Measurements from ENCODE around the gene LEKR1. TPM values are rescaled to one million over a fixed set of nuclear protein-coding genes. Genes with fewer than 3 reads are reported as not detected.
"Not testable (repeated sequence)": the region's sequence is repeated elsewhere in the genome, so short reads cannot be mapped to it uniquely, and the experiment has no call there.

LEKR1 gene
- total RNA-seq, 5 donors from 2014 or later (not counting 1 experiment from before 2014, with no cell fraction given): 1.2 to 3.6 (median 2.8) TPM

DNA sequence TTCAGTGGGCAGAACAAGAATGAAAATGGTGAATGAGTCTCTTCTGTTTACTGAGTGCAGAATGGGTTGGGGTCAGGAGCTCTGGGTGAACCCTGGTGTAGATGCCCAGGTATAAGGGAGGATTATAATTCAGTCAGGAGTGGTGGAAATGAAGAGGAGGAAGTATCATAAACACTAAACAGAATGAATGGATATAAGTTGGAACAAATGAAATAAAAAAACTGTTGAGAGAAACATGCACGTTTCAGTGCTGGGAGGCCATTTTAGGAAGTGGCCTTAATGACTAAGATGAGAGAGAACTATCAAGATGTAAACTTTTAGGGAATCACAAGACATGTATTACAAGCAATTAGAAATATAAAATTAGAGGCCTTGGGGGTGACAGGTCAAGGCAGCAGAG, 32.8 kb upstream of the LEKR1 start:
- Histone ChIP-seq H3K27ac (ENCODE audit: low read length) (no peak overlapping the region), H3K9me3 (no peaks in the 10 kb centered on the region), H3K27me3 (replicated peaks in 1 of 2; ENCODE audit: control insufficient read depth in 2 of 2, extremely low read depth in 1 of 2, insufficient read depth in 2 of 2, low read length in 1 of 2) (no peaks in the 10 kb centered on the region), H3K36me3 (ENCODE audit: control insufficient read depth in 2 of 2, extremely low read depth in 1 of 2, insufficient read depth in 1 of 2, low read length in 1 of 2) (no peaks in the 10 kb centered on the region), H3K4me1 (ENCODE audit: control insufficient read depth in 1 of 2, extremely low read depth in 1 of 2, insufficient read depth in 2 of 2, low read length in 2 of 2) (peaks cover 3 to 5% of the 10 kb centered on the region in 2 experiments), H3K4me3 (ENCODE audit: control insufficient read depth in 1 of 2, extremely low read depth in 1 of 2, low read length in 1 of 2) (no peak overlapping the region)
- Mint-ChIP-seq H3K9me3 (no peaks in the 10 kb centered on the region), H3K36me3 (no peaks in the 10 kb centered on the region), H3K4me1 (peaks cover 17 to 22% (median 21%) of the 10 kb centered on the region in 3 donors), H3K27me3 (no peaks in the 10 kb centered on the region), H3K27ac (peak overlapping the region; percentile 50 to 77), H3K4me3 (no peak overlapping the region)
- DNase-seq (no peak), ATAC-seq (replicated peaks in 1 of 4) (no peak)
- ChIA-PET POLR2A (interaction anchor here in 1 of 2 donors (0.5 to 0.8 kb wide), 3 partner anchors 15 to 214 kb away, joined by 3 to 4 read pairs (median 4); no protein-coding TSS in a partner anchor), CTCF (no interaction called here)
- WGBS (ENCODE audit: insufficient coverage): no CpG with 5 or more reads among the region's 1 CpG

DNA sequence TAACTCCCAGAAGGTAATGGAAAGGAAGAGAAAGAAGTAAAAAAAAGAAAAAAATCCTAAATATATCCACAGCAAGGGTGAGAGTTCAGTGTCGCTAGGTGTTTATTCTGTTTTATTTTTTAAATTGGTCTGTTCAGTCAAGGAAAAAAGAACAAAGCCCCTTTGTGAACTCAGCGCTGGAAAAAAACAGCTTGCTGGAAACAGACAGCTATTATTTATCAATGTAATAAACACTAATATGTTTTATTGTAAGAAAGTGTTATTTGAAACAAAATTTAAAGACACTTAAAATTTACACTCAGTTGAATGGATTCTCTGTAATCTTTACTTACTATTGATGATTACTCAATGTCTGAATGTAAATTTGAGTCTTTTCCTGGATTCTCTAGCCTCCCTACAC, 32.3 kb upstream of the LEKR1 start:
- H3K27ac Mint-ChIP-seq: peak overlapping the region in 1 of 2 donors; percentile 77
- no peak overlapping the region for H3K4me3 Mint-ChIP-seq
- peaks cover 0 to 2% (median 0%) of the 10 kb centered on the region in 3 donors for H3K9me3 Mint-ChIP-seq
- peaks cover 17 to 22% (median 21%) of the 10 kb centered on the region in 3 donors for H3K4me1 Mint-ChIP-seq
- no peaks in the 10 kb centered on the region for H3K9me3 ChIP-seq
- peaks cover 3 to 5% of the 10 kb centered on the region in 2 experiments for H3K4me1 ChIP-seq (ENCODE audit: control insufficient read depth in 1 of 2, extremely low read depth in 1 of 2, insufficient read depth in 2 of 2, low read length in 2 of 2)
- no peaks in the 10 kb centered on the region for H3K27me3 Mint-ChIP-seq
- no CpG with 5 or more reads among the region's 2 CpGs for WGBS (ENCODE audit: insufficient coverage)
- peaks cover 1% of the 10 kb centered on the region for H3K36me3 Mint-ChIP-seq
- H3K4me3 ChIP-seq (ENCODE audit: control insufficient read depth in 1 of 2, extremely low read depth in 1 of 2, low read length in 1 of 2): no peak overlapping the region
- no peaks in the 10 kb centered on the region for H3K27me3 ChIP-seq (replicated peaks in 1 of 2; ENCODE audit: control insufficient read depth in 2 of 2, extremely low read depth in 1 of 2, insufficient read depth in 2 of 2, low read length in 1 of 2)
- ChIA-PET POLR2A (interaction anchor here in 1 of 2 donors (0.5 to 0.8 kb wide), 2 partner anchors 27 to 214 kb away, joined by 3 to 4 read pairs; no protein-coding TSS in a partner anchor), CTCF (no interaction called here)
- DNase-seq (no peak), ATAC-seq (replicated peaks in 1 of 4) (no peak)
- H3K27ac ChIP-seq (ENCODE audit: low read length): no peak overlapping the region
- no peaks in the 10 kb centered on the region for H3K36me3 ChIP-seq (ENCODE audit: control insufficient read depth in 2 of 2, extremely low read depth in 1 of 2, insufficient read depth in 1 of 2, low read length in 1 of 2)

DNA sequence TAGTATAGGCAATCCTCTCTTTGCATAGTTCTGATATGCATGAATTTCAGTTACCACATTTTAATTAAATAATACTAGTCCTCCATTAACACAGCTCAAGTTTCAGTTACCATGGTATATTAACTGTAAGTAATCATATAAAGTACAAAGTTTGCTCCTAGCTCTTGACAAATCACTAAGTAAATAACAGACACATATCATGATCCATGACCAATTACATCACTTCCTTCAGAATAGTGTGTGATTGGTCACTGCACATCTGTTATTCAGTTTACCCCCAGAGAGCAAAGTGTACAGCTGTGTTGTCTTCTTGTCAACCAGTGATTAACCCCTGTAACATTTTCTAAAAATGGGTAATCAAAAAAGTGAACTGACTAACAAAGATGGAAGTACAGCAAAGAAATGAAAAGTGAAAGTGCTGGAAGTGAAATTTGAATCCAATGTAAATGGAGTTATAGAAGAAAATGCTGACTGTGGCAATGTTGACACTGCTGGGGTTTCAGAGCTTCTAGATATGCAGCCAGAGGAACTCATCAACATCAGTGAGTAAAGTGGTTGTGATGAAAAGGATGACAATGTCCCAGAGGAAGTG, 30.2 kb upstream of the LEKR1 start:
- Mint-ChIP-seq H3K4me3 (no peak overlapping the region), H3K36me3 (peaks cover 19% of the 10 kb centered on the region), H3K27me3 (no peaks in the 10 kb centered on the region), H3K4me1 (peaks cover 17 to 22% (median 21%) of the 10 kb centered on the region in 3 donors), H3K27ac (no peak overlapping the region), H3K9me3 (peaks cover 10 to 17% (median 13%) of the 10 kb centered on the region in 3 donors)
- ChIA-PET POLR2A (interaction anchor here in 1 of 2 donors (0.6 kb wide), 1 partner anchor 35 kb away, joined by 3 read pairs; no protein-coding TSS in a partner anchor), CTCF (no interaction called here)
- DNase-seq: no peak
- no peak overlapping the region for H3K4me3 ChIP-seq (ENCODE audit: control insufficient read depth in 1 of 2, extremely low read depth in 1 of 2, low read length in 1 of 2)
- ATAC-seq (replicated peaks in 1 of 4): no peak
- H3K4me1 ChIP-seq (ENCODE audit: control insufficient read depth in 1 of 2, extremely low read depth in 1 of 2, insufficient read depth in 2 of 2, low read length in 2 of 2): peaks cover 3 to 5% of the 10 kb centered on the region in 2 experiments
- H3K36me3 ChIP-seq (ENCODE audit: control insufficient read depth in 2 of 2, extremely low read depth in 1 of 2, insufficient read depth in 1 of 2, low read length in 1 of 2): no peaks in the 10 kb centered on the region
- no peaks in the 10 kb centered on the region for H3K9me3 ChIP-seq
- H3K27ac ChIP-seq (ENCODE audit: low read length): no peak overlapping the region
- no peaks in the 10 kb centered on the region for H3K27me3 ChIP-seq (replicated peaks in 1 of 2; ENCODE audit: control insufficient read depth in 2 of 2, extremely low read depth in 1 of 2, insufficient read depth in 2 of 2, low read length in 1 of 2)

DNA sequence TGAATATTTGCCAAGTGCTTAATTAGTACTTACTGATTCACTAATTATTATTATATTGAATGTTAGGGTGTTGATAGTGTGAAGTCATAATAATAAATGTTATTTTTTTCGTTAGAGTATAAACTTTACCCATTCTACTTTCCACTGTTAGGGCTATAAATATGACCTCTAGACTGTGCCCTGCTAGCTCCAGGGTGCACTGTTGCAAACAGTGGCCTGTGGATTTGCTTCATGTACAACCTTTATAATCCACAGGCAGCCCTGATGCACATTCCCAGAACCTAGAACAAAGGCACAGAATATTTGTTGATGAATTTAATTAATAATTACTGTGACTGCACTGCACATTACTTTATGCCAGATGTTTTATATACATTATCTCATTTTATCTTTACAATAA, 28.8 kb upstream of the LEKR1 start:
- no peak for ATAC-seq (replicated peaks in 1 of 4)

DNA sequence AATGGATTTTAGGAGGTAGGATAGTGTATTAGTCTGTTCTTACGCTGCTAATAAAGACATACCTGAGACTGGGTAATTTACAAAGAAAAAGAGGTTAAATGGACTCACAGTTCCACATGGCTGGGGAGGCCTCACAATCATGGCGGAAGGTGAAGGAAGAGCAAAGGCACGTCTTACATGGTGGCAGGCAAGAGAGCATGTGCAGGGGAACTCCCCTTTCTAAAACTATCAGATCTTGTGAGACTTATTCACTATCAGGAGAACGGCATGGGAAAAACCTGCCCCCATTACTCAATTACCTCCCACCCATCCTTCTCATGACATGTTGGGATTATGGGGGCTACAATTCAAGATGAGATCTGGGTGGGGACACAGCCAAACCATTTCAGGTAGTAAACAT, 25.9 kb upstream of the LEKR1 start:
- ATAC-seq (replicated peaks in 1 of 4): not testable (repeated sequence)

More for the DNA sequence above, 28.8 kb upstream of the LEKR1 start:
- ChIA-PET CTCF (no interaction called here), POLR2A (no interaction called here)
- H3K27me3 ChIP-seq (replicated peaks in 1 of 2; ENCODE audit: control insufficient read depth in 2 of 2, extremely low read depth in 1 of 2, insufficient read depth in 2 of 2, low read length in 1 of 2): no peaks in the 10 kb centered on the region
- Mint-ChIP-seq H3K27ac (no peak overlapping the region), H3K4me3 (no peak overlapping the region), H3K27me3 (no peaks in the 10 kb centered on the region), H3K9me3 (peaks cover 15 to 17% (median 17%) of the 10 kb centered on the region in 3 donors), H3K4me1 (peaks cover 13 to 20% (median 19%) of the 10 kb centered on the region in 3 donors), H3K36me3 (peaks cover 23% of the 10 kb centered on the region)
- H3K4me1 ChIP-seq (ENCODE audit: control insufficient read depth in 1 of 2, extremely low read depth in 1 of 2, insufficient read depth in 2 of 2, low read length in 2 of 2): peaks cover 3 to 5% of the 10 kb centered on the region in 2 experiments
- H3K9me3 ChIP-seq: no peaks in the 10 kb centered on the region
- WGBS (ENCODE audit: insufficient coverage): no CpG with 5 or more reads among the region's 1 CpG
- no peak overlapping the region for H3K27ac ChIP-seq (ENCODE audit: low read length)
- no peak overlapping the region for H3K4me3 ChIP-seq (ENCODE audit: control insufficient read depth in 1 of 2, extremely low read depth in 1 of 2, low read length in 1 of 2)
- no peak for DNase-seq
- H3K36me3 ChIP-seq (ENCODE audit: control insufficient read depth in 2 of 2, extremely low read depth in 1 of 2, insufficient read depth in 1 of 2, low read length in 1 of 2): no peaks in the 10 kb centered on the region

DNA sequence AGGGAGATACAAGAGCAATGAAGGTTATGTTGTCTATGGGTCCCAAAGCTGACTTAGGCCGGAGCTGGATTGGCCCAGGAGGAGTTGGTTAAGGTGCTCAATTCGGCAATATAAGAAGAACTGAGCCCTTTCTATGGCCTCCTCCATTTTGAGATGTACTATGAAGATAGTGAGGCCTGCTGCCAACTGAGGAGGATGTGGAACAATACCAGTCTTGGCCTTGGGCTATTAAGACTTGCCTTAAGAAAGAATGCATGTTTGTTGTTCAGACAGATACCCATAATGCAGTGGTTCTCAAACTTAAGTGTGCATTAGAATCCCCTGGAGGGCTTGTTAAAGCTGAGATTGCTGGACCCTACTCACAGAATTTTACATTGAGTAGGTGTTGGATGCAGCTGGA, 24.4 kb upstream of the LEKR1 start:
- CTCF ChIA-PET: interaction anchor here in 1 of 2 donors (1.5 kb wide), 1 partner anchor 651 kb away, joined by 4 read pairs; no protein-coding TSS in a partner anchor
- Mint-ChIP-seq H3K9me3 (peaks cover 19 to 26% (median 20%) of the 10 kb centered on the region in 3 donors), H3K36me3 (peaks cover 27% of the 10 kb centered on the region), H3K27ac (no peak overlapping the region), H3K27me3 (no peaks in the 10 kb centered on the region), H3K4me1 (no peaks in the 10 kb centered on the region), H3K4me3 (no peak overlapping the region)
- Histone ChIP-seq H3K9me3 (no peaks in the 10 kb centered on the region), H3K27me3 (replicated peaks in 1 of 2; ENCODE audit: control insufficient read depth in 2 of 2, extremely low read depth in 1 of 2, insufficient read depth in 2 of 2, low read length in 1 of 2) (no peaks in the 10 kb centered on the region), H3K36me3 (ENCODE audit: control insufficient read depth in 2 of 2, extremely low read depth in 1 of 2, insufficient read depth in 1 of 2, low read length in 1 of 2) (no peaks in the 10 kb centered on the region), H3K4me1 (ENCODE audit: control insufficient read depth in 1 of 2, extremely low read depth in 1 of 2, insufficient read depth in 2 of 2, low read length in 2 of 2) (no peaks in the 10 kb centered on the region), H3K27ac (ENCODE audit: low read length) (no peak overlapping the region), H3K4me3 (ENCODE audit: control insufficient read depth in 1 of 2, extremely low read depth in 1 of 2, low read length in 1 of 2) (no peak overlapping the region)
- WGBS (ENCODE audit: insufficient coverage): 92% methylated on average over 2 of the region's 2 CpGs
- no peak for ATAC-seq (replicated peaks in 1 of 4)
- DNase-seq: no peak
- POLR2A ChIA-PET: no interaction called here

More for the DNA sequence above, 25.9 kb upstream of the LEKR1 start:
- POLR2A ChIA-PET; H3K27ac Mint-ChIP-seq; H3K4me3 ChIP-seq (ENCODE audit: control insufficient read depth in 1 of 2, extremely low read depth in 1 of 2, low read length in 1 of 2); H3K27me3 ChIP-seq (replicated peaks in 1 of 2; ENCODE audit: control insufficient read depth in 2 of 2, extremely low read depth in 1 of 2, insufficient read depth in 2 of 2, low read length in 1 of 2); H3K27ac ChIP-seq (ENCODE audit: low read length); H3K4me1 Mint-ChIP-seq; DNase-seq; CTCF ChIA-PET; H3K27me3 Mint-ChIP-seq; H3K4me3 Mint-ChIP-seq; H3K9me3 ChIP-seq; H3K36me3 ChIP-seq (ENCODE audit: control insufficient read depth in 2 of 2, extremely low read depth in 1 of 2, insufficient read depth in 1 of 2, low read length in 1 of 2); H3K4me1 ChIP-seq (ENCODE audit: control insufficient read depth in 1 of 2, extremely low read depth in 1 of 2, insufficient read depth in 2 of 2, low read length in 2 of 2): not testable (repeated sequence)
- Mint-ChIP-seq H3K36me3 (peaks cover 27% of the 10 kb centered on the region), H3K9me3 (peaks cover 19 to 26% (median 20%) of the 10 kb centered on the region in 3 donors)
- 100% methylated on average over 1 of the region's 4 CpGs for WGBS (ENCODE audit: insufficient coverage)
